ENCODE results near the gene CSTPP1. TPM values are rescaled to one million over a fixed set of nuclear protein-coding genes. Genes with fewer than 3 reads are reported as not detected.

CSTPP1 gene
- total RNA-seq, 2 donors from 2014 or later, result 23.4 to 27.6 TPM

DNA sequence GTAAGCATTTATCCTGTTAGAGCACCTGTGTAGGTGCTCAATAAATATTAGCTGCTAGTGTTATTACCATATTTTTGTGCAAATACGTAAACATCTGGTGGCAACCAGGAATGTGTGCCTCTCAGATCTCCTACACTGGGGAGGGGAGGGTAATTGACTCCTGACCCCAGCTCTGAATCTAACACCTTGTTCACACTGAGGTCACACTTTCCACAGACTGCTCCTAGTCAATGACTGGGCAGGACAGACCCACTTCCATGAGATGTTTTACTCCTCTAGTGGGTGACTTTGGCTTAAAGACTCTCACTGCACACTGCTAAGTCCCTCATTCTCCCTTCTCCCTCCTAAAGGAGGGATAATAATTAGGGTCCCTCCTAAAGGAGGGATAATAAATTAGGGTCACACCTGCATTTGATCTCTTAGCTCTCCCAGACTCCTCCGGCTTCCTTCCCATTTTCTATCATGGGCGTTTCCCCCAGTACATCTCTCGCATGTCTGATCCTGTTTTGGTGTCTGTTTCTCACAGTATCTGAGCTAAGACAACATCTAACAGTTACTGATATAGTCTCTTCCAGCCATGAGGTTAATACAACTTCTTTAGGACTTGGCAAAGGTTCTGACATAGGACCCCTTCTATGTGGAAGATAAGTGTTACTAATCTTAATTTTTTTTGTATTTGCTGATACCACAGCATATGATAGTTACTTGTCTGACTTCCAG lies 8.0 kb downstream of the CSTPP1 start:
- H3K27ac ChIP-seq, result no peak overlapping the region
- ATAC-seq (ENCODE audit: insufficient number of reproducible peaks, low FRiP score, low read depth), result no peak
- DNase-seq (ENCODE audit: low spot score), result no peak
- TF ChIP-seq, protein P1, sequence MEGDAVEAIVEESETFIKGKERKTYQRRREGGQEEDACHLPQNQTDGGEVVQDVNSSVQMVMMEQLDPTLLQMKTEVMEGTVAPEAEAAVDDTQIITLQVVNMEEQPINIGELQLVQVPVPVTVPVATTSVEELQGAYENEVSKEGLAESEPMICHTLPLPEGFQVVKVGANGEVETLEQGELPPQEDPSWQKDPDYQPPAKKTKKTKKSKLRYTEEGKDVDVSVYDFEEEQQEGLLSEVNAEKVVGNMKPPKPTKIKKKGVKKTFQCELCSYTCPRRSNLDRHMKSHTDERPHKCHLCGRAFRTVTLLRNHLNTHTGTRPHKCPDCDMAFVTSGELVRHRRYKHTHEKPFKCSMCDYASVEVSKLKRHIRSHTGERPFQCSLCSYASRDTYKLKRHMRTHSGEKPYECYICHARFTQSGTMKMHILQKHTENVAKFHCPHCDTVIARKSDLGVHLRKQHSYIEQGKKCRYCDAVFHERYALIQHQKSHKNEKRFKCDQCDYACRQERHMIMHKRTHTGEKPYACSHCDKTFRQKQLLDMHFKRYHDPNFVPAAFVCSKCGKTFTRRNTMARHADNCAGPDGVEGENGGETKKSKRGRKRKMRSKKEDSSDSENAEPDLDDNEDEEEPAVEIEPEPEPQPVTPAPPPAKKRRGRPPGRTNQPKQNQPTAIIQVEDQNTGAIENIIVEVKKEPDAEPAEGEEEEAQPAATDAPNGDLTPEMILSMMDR (IDR thresholded peaks at IDR 0.05), result no peak
- H3K4me1 ChIP-seq (ENCODE audit: control insufficient read depth in 1 of 2, low read depth in 2 of 2), result peaks cover 0 to 10% of the 10 kb centered on the region in 2 donors
- H3K4me3 ChIP-seq, result no peak overlapping the region
- no peaks in the 10 kb centered on the region for H3K36me3 ChIP-seq
- no peaks in the 10 kb centered on the region for H3K27me3 ChIP-seq (replicated peaks; ENCODE audit: insufficient read depth)
- H3K9me3 ChIP-seq, result no peaks in the 10 kb centered on the region

DNA sequence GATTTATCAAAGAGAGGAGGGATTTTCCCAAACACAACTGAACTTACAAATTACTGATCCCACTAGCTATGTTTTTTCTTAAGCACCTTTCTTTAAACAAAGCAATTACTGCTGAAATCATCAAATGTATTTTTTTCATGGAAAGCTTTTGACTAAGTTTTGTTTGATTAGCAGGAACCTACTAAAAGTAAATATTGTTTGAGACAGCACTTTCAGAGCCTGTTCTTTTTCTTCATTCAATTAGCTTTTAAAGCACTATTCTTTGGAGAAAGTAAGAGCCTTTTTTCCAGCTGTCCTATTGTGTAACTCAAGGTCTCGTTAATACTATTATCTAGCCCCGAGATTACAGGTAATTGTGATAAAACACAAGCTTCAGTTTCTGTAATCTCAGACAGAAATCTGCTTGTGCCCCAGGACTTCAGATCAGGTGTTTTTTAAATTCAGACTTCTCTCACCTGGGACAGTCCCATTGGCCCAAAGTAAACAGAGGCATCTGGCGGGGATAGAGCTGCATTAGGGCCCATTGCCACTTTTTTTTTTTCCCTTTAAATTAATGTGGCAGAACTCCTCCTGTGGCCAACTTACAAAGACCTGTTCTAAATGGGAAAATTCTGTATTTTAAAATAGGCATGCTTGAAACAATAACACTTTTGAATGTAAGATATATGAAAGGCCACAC lies 11.0 kb downstream of the CSTPP1 start:
- DNase-seq (ENCODE audit: low spot score), result no peak
- Histone ChIP-seq H3K9me3 (no peaks in the 10 kb centered on the region), H3K27ac (no peak overlapping the region), H3K4me3 (no peak overlapping the region), H3K27me3 (replicated peaks; ENCODE audit: insufficient read depth) (no peaks in the 10 kb centered on the region), H3K4me1 (ENCODE audit: control insufficient read depth in 1 of 2, low read depth in 2 of 2) (peaks cover 0 to 10% of the 10 kb centered on the region in 2 donors), H3K36me3 (no peaks in the 10 kb centered on the region)
- no peak for ATAC-seq (ENCODE audit: insufficient number of reproducible peaks, low FRiP score, low read depth)
- TF ChIP-seq, protein P1 (IDR thresholded peaks at IDR 0.05), result no peak

DNA sequence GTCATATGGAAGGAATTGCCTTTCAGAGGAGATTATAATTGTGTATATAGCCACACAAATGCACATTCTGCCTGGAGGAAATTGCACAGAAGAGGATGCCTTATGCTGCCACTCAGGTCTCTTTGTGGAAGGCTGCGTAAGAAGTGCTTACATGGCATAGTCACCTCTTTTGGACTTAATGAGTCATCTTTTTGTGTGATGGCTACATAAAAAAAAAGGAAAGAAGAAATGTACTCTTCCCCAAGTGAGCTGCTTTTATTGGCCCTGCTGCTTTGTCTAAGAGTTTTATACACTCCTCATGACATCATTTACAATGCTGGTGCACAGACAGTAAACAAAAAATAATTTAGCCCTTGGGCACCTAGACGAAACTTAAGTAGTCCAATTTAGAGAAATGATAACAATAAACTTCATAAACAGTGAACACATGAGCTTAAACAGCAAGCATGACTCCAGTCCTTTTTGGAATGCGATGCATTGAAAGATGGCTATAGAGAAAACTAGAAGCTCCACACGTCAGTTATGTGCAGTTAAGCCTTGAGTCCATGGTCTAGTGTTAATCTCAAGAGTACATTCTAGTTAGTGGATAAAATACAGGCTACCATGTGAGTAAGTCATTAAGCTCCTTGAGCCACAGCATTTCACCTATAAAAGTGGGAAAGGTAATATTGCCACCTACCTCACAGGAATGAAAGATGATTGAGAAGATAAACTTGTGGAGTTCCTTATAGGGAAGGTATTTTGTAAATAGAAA lies 12.0 kb downstream of the CSTPP1 start:
- Histone ChIP-seq H3K27ac (no peak overlapping the region), H3K36me3 (no peaks in the 10 kb centered on the region), H3K27me3 (replicated peaks; ENCODE audit: insufficient read depth) (no peaks in the 10 kb centered on the region), H3K4me3 (no peak overlapping the region), H3K9me3 (no peaks in the 10 kb centered on the region), H3K4me1 (ENCODE audit: control insufficient read depth in 1 of 2, low read depth in 2 of 2) (peaks cover 0 to 10% of the 10 kb centered on the region in 2 donors)
- TF ChIP-seq, protein P1 (IDR thresholded peaks at IDR 0.05), result no peak
- DNase-seq (ENCODE audit: low spot score) (no peak), ATAC-seq (ENCODE audit: insufficient number of reproducible peaks, low FRiP score, low read depth) (no peak)

DNA sequence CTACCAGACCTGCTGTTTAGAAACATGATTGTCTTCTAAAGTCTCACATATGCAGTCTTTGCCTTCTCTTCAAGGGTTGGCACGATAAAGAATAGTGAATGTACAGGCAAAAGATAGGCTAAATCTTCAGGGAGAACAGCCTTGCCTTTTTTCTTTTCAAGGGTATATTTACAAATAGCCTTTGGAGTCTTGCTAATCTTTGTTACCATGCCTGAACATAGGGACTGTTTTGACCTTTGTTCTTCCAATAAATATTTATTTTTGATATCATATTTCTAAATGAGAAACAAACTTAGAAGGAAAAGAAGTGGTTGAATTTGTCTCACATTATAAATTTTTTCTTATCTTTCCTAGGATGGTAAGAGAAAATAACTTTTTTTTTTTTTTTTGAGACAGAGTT lies 12.7 kb downstream of the CSTPP1 start:
- TF ChIP-seq, protein P1 (IDR thresholded peaks at IDR 0.05), result no peak
- no peaks in the 10 kb centered on the region for H3K36me3 ChIP-seq
- H3K27ac ChIP-seq, result no peak overlapping the region
- H3K4me1 ChIP-seq (ENCODE audit: control insufficient read depth in 1 of 2, low read depth in 2 of 2), result peaks cover 0 to 10% of the 10 kb centered on the region in 2 donors
- H3K9me3 ChIP-seq, result no peaks in the 10 kb centered on the region
- H3K27me3 ChIP-seq (replicated peaks; ENCODE audit: insufficient read depth), result no peaks in the 10 kb centered on the region
- DNase-seq (ENCODE audit: low spot score) (no peak), ATAC-seq (ENCODE audit: insufficient number of reproducible peaks, low FRiP score, low read depth) (no peak)
- no peak overlapping the region for H3K4me3 ChIP-seq

DNA sequence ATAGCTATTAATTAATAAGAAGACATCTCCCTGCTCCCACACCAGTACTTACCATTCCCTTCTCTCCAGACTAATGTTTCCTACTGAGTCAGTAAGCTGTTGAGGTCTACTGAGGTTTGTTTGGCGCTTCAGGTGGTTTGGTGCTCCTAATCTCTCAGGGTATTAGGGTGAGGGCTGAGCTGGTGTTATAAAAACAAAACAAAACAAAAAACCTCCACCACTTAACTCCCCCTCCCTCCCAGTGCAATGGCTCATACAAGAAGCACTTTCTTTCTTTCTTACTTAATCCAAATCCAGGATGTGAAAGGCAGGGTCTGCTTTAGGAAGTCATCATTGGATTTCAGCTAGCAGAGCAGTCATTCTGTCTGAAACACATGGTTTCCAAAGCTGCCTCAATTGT lies 15.3 kb downstream of the CSTPP1 start:
- TF ChIP-seq, protein P1 (IDR thresholded peaks at IDR 0.05), result no peak
- no peaks in the 10 kb centered on the region for H3K36me3 ChIP-seq
- no peak for ATAC-seq (ENCODE audit: insufficient number of reproducible peaks, low FRiP score, low read depth)
- H3K9me3 ChIP-seq, result no peaks in the 10 kb centered on the region
- peaks cover 0 to 10% of the 10 kb centered on the region in 2 donors for H3K4me1 ChIP-seq (ENCODE audit: control insufficient read depth in 1 of 2, low read depth in 2 of 2)
- no peak overlapping the region for H3K27ac ChIP-seq
- no peak for DNase-seq (ENCODE audit: low spot score)
- no peaks in the 10 kb centered on the region for H3K27me3 ChIP-seq (replicated peaks; ENCODE audit: insufficient read depth)
- H3K4me3 ChIP-seq, result no peak overlapping the region
